H9 (cell line): ENCODE results near the gene CYP1A1. TPM values are rescaled to one million over a fixed set of nuclear protein-coding genes. Genes with fewer than 3 reads are reported as not detected.

ENCODE experiments used
- DNase-seq: peaks from one replicate; pipeline ENCODE4 v3.0.0-alpha.2; 2017
- H2AFZ ChIP-seq: one replicate; pipeline ENCODE4 v1.6.1; 2013; ENCODE audit warnings: mild to moderate bottlenecking, low read length, control low read depth, moderate library complexity
- H2AK5ac ChIP-seq: 2 replicates; pipeline ENCODE4 v1.6.1; 2013; ENCODE audit warnings: low read length, control low read depth, mixed read lengths; ENCODE audit not compliant: insufficient read length
- H2BK120ac ChIP-seq: one replicate; pipeline ENCODE4 v1.6.1; 2013; ENCODE audit warnings: low read depth, mild to moderate bottlenecking, low read length, control low read depth, inconsistent platforms; ENCODE audit not compliant: poor library complexity, severe bottlenecking
- H2BK12ac ChIP-seq: 2 replicates; pipeline ENCODE4 v1.6.1; 2013; ENCODE audit warnings: low read length, control low read depth, mixed read lengths, low read depth; ENCODE audit not compliant: insufficient read length
- H2BK15ac ChIP-seq: 2 replicates; pipeline ENCODE4 v1.6.1; 2013; ENCODE audit warnings: low read depth, low read length, control low read depth
- H2BK20ac ChIP-seq: one replicate; pipeline ENCODE4 v1.6.1; 2013; ENCODE audit warnings: low read depth, mild to moderate bottlenecking, low read length, control low read depth, inconsistent platforms; ENCODE audit not compliant: poor library complexity, severe bottlenecking
- H2BK5ac ChIP-seq: 2 replicates; pipeline ENCODE4 v1.6.1; 2013; ENCODE audit warnings: low read length, control low read depth, mixed read lengths; ENCODE audit not compliant: insufficient read length
- H3K14ac ChIP-seq: 2 replicates; pipeline ENCODE4 v1.6.1; 2013; ENCODE audit warnings: low read length, control low read depth; ENCODE audit not compliant: insufficient read depth
- H3K18ac ChIP-seq: 2 replicates; pipeline ENCODE4 v1.6.1; 2013; ENCODE audit warnings: low read depth, mild to moderate bottlenecking, mixed read lengths, low read length, control low read depth; ENCODE audit not compliant: insufficient read length
- H3K23ac ChIP-seq: 2 replicates; pipeline ENCODE4 v1.6.1; 2013; ENCODE audit warnings: low read length, control low read depth, mixed read lengths, low read depth; ENCODE audit not compliant: insufficient read length
- H3K23me2 ChIP-seq: 2 replicates; pipeline ENCODE4 v1.6.1; 2013; ENCODE audit warnings: low read depth, mild to moderate bottlenecking, mixed read lengths, low read length, control low read depth; ENCODE audit not compliant: insufficient read length, poor library complexity, severe bottlenecking
- H3K27ac ChIP-seq: 2 replicates; pipeline ENCODE4 v1.5.1; 2013; ENCODE audit warnings: low read length, control low read depth, mixed read lengths, low read depth; ENCODE audit not compliant: insufficient read length
- H3K27me3 ChIP-seq: 2 replicates; pipeline ENCODE4 v1.6.1; 2013; ENCODE audit warnings: low read length, control low read depth, inconsistent platforms; ENCODE audit not compliant: insufficient read depth
- H3K4ac ChIP-seq: 2 replicates; pipeline ENCODE4 v1.6.1; 2013; ENCODE audit warnings: low read depth, mild to moderate bottlenecking, control low read depth, inconsistent platforms, low read length, moderate library complexity
- H3K4me1 ChIP-seq: 2 replicates; pipeline ENCODE4 v1.6.1; 2013; ENCODE audit warnings: low read length, control low read depth, inconsistent platforms; ENCODE audit not compliant: insufficient read depth
- H3K4me2 ChIP-seq: 2 replicates; pipeline ENCODE4 v1.6.1; 2013; ENCODE audit warnings: low read length, control low read depth, mixed read lengths; ENCODE audit not compliant: insufficient read length, insufficient read depth
- H3K56ac ChIP-seq: 2 replicates; pipeline ENCODE4 v1.6.1; 2013; ENCODE audit warnings: low read depth, mild to moderate bottlenecking, mixed read lengths, low read length, control low read depth; ENCODE audit not compliant: insufficient read length
- H3K79me1 ChIP-seq: 2 replicates; pipeline ENCODE4 v1.6.1; 2013; ENCODE audit warnings: low read depth, mild to moderate bottlenecking, moderate library complexity, low read length, control low read depth, inconsistent platforms; ENCODE audit not compliant: insufficient read depth, poor library complexity, severe bottlenecking
- H3K79me2 ChIP-seq: 2 replicates; pipeline ENCODE4 v1.6.1; 2013; ENCODE audit warnings: low read length, control low read depth, inconsistent platforms; ENCODE audit not compliant: insufficient read depth
- H3K9ac ChIP-seq: 2 replicates; pipeline ENCODE4 v1.6.1; 2013; ENCODE audit warnings: low read length, control low read depth, mixed read lengths; ENCODE audit not compliant: insufficient read length; ENCODE audit errors: extremely low read depth
- H3K9me3 ChIP-seq: one replicate; pipeline ENCODE4 v1.6.1; 2013; ENCODE audit warnings: low read depth, low read length, inconsistent platforms; ENCODE audit not compliant: control insufficient read depth
- H3T11ph ChIP-seq: one replicate; pipeline ENCODE4 v1.6.1; 2013; ENCODE audit warnings: mild to moderate bottlenecking, low read length, control low read depth, inconsistent platforms
- H4K20me1 ChIP-seq: one replicate; pipeline ENCODE4 v1.6.1; 2013; ENCODE audit not compliant: control insufficient read depth, insufficient read length, insufficient read depth
- H4K5ac ChIP-seq: 2 replicates; pipeline ENCODE4 v1.6.1; 2013; ENCODE audit warnings: low read depth, mild to moderate bottlenecking, mixed read lengths, low read length, control low read depth; ENCODE audit not compliant: insufficient read length
- H4K8ac ChIP-seq: replicated peaks from 2 replicates; pipeline ENCODE4 v1.6.1; 2013; ENCODE audit warnings: low read length, control low read depth, mixed read lengths, low read depth; ENCODE audit not compliant: insufficient read length
- H4K91ac ChIP-seq: 2 replicates; pipeline ENCODE4 v1.6.1; 2013; ENCODE audit warnings: low read depth, mild to moderate bottlenecking, moderate library complexity, mixed read lengths, low read length, control low read depth; ENCODE audit not compliant: insufficient read length
- H3K27ac Mint-ChIP-seq, 3 experiments: 2 replicates in 2 of 3; 3 replicates in 1 of 3; pipeline ENCODE4 v1.8.0; 2020 to 2021; ENCODE audit warnings: mixed read lengths in 3 of 3, mild to moderate bottlenecking in 1 of 3, moderate library complexity in 1 of 3
- H3K27me3 Mint-ChIP-seq: 2 replicates; pipeline ENCODE4 v1.8.0; 2021; ENCODE audit warnings: low read depth, mild to moderate bottlenecking, moderate library complexity, mixed read lengths
- H3K36me3 Mint-ChIP-seq, 3 experiments: 2 replicates in 2 of 3; 3 replicates in 1 of 3; pipeline ENCODE4 v1.8.0; 2020 to 2021; ENCODE audit warnings: low read depth in 3 of 3, mixed read lengths in 3 of 3; ENCODE audit not compliant: insufficient read depth in 1 of 3
- H3K4me1 Mint-ChIP-seq, 2 experiments: 2 replicates each; pipeline ENCODE4 v1.8.0; 2020; ENCODE audit warnings: mixed read lengths in 2 of 2
- H3K4me3 Mint-ChIP-seq, 2 experiments: 2 replicates in 1 of 2; 3 replicates in 1 of 2; pipeline ENCODE4 v1.8.0; 2020 to 2021; ENCODE audit warnings: mild to moderate bottlenecking in 2 of 2, mixed read lengths in 2 of 2, moderate library complexity in 1 of 2
- H3K9me3 Mint-ChIP-seq, 2 experiments: 2 replicates in 1 of 2; 3 replicates in 1 of 2; pipeline ENCODE4 v1.8.0; 2020; ENCODE audit warnings: mild to moderate bottlenecking in 2 of 2, mixed read lengths in 2 of 2, moderate library complexity in 1 of 2
- CTCF ChIP-seq: fragments of 200-600 bp; sonication (generic); conservative IDR thresholded peaks from 3 replicates; pipeline ENCODE4 v1.8.0; 2021; ENCODE audit warnings: antibody characterized with exemption, mild to moderate bottlenecking
- WGBS: extraction: QIAGEN DNeasy Blood & Tissue Kit; methylation state at CpG from one replicate; pipeline ENCODE4 v1.1.7; 2013; ENCODE audit warnings: missing lambda C conversion rate, low lambda C conversion rate, mixed read lengths; ENCODE audit not compliant: insufficient read length; ENCODE audit errors: extremely low coverage; 5-methylcytosine and 5-hydroxymethylcytosine counted together
- total RNA-seq: library from RNA; stranded (reverse); gene quantifications from 2 replicates; pipeline ENCODE4 v1.2.1, GENCODE V29; 2021

CYP1A1 gene
- total RNA-seq, 1 experiment from 2014 or later: 0.33 TPM

- H3K9ac ChIP-seq: no peak overlapping the region
- H3K27me3 Mint-ChIP-seq: peaks cover 55% of the 10 kb centered on the region
- H3K4me3 Mint-ChIP-seq: no peak overlapping the region
- no peak overlapping the region for H2BK5ac ChIP-seq
- H3K4me1 Mint-ChIP-seq: peaks cover 42 to 53% of the 10 kb centered on the region in 2 experiments
- WGBS: no CpG with 5 or more reads among the region's 5 CpGs
- no peaks in the 10 kb centered on the region for H3K23me2 ChIP-seq
- H2BK120ac ChIP-seq: no peak overlapping the region
- H3K27ac ChIP-seq: no peak overlapping the region
- no peaks in the 10 kb centered on the region for H3K9me3 Mint-ChIP-seq
- H3K4ac ChIP-seq: no peak overlapping the region
- no peaks in the 10 kb centered on the region for H4K20me1 ChIP-seq
- no peak overlapping the region for H4K5ac ChIP-seq
- H3K14ac ChIP-seq: no peak overlapping the region
- no peak for TF ChIP-seq CTCF
- H3K23ac ChIP-seq: no peak overlapping the region
- H3K79me1 ChIP-seq: no peaks in the 10 kb centered on the region
- no peak overlapping the region for H2AFZ ChIP-seq
- no peaks in the 10 kb centered on the region for H3K79me2 ChIP-seq
- H3K27ac Mint-ChIP-seq: peak overlapping the region in 1 of 3 experiments; percentile 40; a peak in 1 of 7 replicates
- H2BK20ac ChIP-seq: no peak overlapping the region
- no peak overlapping the region for H2BK12ac ChIP-seq
- no peak overlapping the region for H3K18ac ChIP-seq
- H4K91ac ChIP-seq: no peak overlapping the region
- H3K9me3 ChIP-seq: no peaks in the 10 kb centered on the region
- H2BK15ac ChIP-seq: no peak overlapping the region
- no peak overlapping the region for H3K4me2 ChIP-seq
- no peak overlapping the region for H2AK5ac ChIP-seq
- H3K36me3 Mint-ChIP-seq: no peaks in the 10 kb centered on the region
- H3T11ph ChIP-seq: no peak overlapping the region
- H3K27me3 ChIP-seq: no peaks in the 10 kb centered on the region; the same call in 1 of the 2 replicates
- no peak for DNase-seq
- H3K56ac ChIP-seq: no peak overlapping the region
- H3K4me1 ChIP-seq: no peaks in the 10 kb centered on the region
- no peak overlapping the region for H4K8ac ChIP-seq
Measured at GRCh38 chr15:74773329-74773728, 48.0 kb upstream of the CYP1A1 start.
